ENCODE data around the gene UBE3C.

The UBE3C gene

DNA sequence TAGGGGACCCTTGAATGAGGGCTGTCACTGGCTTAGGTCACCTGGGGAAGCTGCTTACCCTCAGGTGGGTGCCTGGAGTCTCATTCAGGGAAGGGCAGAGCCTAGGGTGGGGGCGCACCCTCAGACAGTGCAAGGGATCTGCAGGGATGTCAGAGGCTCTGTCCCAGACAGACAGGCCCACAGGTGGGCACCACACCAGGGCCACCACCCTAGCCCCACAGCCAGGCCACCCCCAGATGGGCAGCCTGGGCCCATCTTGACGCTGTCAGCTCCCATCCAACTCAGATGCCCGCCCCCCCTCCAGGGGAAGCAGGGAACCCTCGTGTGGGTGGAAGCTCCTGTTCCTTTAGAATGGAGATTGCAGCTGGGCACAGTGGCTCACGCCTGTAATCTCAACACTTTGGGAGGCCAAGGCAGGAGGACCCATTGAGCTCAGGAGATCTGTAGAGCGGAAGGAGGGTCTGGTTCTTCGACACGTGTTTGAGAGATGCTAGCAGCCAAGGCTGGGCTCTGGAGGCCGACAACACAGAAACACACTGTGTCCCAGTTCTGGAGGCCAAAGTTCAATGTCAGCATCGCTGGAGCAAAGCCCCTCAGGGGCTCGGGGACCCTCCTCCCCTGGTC is 139.6 kb downstream of the UBE3C start:
- TF ChIP-seq, protein P1, sequence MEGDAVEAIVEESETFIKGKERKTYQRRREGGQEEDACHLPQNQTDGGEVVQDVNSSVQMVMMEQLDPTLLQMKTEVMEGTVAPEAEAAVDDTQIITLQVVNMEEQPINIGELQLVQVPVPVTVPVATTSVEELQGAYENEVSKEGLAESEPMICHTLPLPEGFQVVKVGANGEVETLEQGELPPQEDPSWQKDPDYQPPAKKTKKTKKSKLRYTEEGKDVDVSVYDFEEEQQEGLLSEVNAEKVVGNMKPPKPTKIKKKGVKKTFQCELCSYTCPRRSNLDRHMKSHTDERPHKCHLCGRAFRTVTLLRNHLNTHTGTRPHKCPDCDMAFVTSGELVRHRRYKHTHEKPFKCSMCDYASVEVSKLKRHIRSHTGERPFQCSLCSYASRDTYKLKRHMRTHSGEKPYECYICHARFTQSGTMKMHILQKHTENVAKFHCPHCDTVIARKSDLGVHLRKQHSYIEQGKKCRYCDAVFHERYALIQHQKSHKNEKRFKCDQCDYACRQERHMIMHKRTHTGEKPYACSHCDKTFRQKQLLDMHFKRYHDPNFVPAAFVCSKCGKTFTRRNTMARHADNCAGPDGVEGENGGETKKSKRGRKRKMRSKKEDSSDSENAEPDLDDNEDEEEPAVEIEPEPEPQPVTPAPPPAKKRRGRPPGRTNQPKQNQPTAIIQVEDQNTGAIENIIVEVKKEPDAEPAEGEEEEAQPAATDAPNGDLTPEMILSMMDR (IDR thresholded peaks at IDR 0.05; ENCODE audit: low read depth, low read length, missing control alignments): no peak
- DNase-seq (ENCODE audit: extremely low read depth, low read depth): no peak
- H3K4me3 ChIP-seq (replicated peaks; ENCODE audit: low read depth, low read length): no peak overlapping the region

GRCh38 chr7:157278791-157279724 is 140.3 kb downstream of the UBE3C start:
- peak overlapping the region; percentile 24 for H3K4me3 ChIP-seq (replicated peaks; ENCODE audit: low read depth, low read length)
- no peak for DNase-seq (ENCODE audit: extremely low read depth, low read depth)

GRCh38 chr7:157279741-157280215 is 141.1 kb downstream of the UBE3C start:
- TF ChIP-seq, protein P1 (IDR thresholded peaks at IDR 0.05; ENCODE audit: low read depth, low read length, missing control alignments): no peak
- DNase-seq (ENCODE audit: extremely low read depth, low read depth): no peak
- peak overlapping the region; percentile 24 for H3K4me3 ChIP-seq (replicated peaks; ENCODE audit: low read depth, low read length)

More at GRCh38 chr7:157278791-157279724, 140.3 kb downstream of the UBE3C start:
- TF ChIP-seq, protein P1 (IDR thresholded peaks at IDR 0.05; ENCODE audit: low read depth, low read length, missing control alignments): no peak

DNA sequence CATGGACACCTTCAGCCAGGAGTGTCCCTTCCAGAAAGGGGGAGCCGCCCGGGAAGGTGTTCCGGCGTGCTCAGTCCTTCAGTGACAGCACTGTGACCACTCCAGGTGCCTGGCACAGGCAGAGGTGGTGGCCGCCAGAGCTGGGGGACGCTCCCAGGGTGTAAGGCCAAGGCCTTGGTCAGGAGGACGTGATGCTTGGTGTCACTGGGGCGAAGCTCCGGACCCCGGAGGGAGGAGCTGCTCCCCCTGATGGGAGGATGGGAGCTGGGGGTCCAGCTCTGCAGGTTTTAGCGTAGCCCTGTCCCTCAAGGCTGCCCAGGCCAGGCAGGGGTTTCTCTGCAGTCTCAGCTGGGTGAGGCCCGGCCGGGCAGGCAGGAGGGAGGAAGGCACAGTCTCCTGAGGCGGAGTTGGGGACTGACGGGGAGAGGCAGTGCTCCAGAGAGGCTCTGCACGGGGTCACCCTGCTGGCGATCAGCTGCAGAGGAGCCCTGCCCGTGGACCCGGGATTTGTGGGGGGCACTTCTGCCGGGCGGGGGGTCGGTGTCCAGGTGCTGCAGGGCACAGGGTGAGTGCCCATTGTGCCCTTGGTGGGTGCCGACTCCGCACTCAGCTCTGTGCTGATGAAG is 141.6 kb downstream of the UBE3C start:
- no peak for DNase-seq (ENCODE audit: extremely low read depth, low read depth)
- H3K4me3 ChIP-seq (replicated peaks; ENCODE audit: low read depth, low read length): no peak overlapping the region
- TF ChIP-seq, protein P1 (IDR thresholded peaks at IDR 0.05; ENCODE audit: low read depth, low read length, missing control alignments): no peak

DNA sequence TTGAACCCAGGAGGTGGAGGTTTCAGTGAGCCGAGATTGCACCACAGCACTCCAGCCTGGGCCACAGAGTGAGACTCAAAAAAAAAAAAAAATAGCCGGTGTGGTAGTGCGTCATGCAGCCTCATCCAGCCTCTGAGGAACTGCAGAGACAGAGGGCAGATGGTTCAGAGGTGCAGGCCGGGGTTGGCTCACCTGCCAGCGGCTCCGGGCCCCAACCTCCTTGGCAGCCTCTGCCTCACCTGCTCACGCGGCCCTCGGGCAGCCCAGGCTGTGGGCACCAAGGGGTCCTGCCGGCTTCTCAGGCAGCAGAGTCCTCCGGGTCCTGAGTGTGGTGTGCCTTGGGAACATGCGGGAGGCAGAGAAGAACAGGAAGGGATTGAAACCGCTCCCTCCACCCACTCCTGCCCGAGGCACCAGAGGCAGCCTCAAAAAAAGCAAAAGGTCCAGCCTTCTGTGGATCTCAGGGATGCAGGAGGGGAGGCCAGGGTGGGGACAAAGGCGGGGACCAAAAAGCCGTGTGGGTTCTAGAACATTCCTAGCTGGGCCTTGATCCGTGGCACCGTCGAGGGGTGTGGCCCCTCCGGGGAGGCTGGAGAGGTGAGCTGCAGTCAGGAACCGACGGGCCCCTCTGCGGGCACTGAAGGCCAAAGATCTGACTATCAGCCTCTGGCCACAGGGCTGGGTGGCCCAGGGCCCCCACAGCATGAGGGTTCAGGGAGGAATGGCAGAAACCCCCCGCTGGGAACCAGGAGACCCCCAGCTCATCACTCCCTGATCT is 142.7 kb downstream of the UBE3C start:
- DNase-seq (ENCODE audit: extremely low read depth, low read depth): no peak
- TF ChIP-seq, protein P1 (IDR thresholded peaks at IDR 0.05; ENCODE audit: low read depth, low read length, missing control alignments): no peak
- no peak overlapping the region for H3K4me3 ChIP-seq (replicated peaks; ENCODE audit: low read depth, low read length)
